H9 (cell line): ENCODE measurements around the gene SLC2A14. TPM values are rescaled to one million over a fixed set of nuclear protein-coding genes. Genes with fewer than 3 reads are reported as not detected.
"Not testable (repeated sequence)": the region's sequence is repeated elsewhere in the genome, so short reads cannot be mapped to it uniquely, and the experiment has no call there.

ENCODE experiments used
- DNase-seq: peaks from one replicate; pipeline ENCODE4 v3.0.0-alpha.2; 2017
- H2AFZ ChIP-seq: one replicate; pipeline ENCODE4 v1.6.1; 2013; ENCODE audit warnings: mild to moderate bottlenecking, low read length, control low read depth, moderate library complexity
- H2AK5ac ChIP-seq: 2 replicates; pipeline ENCODE4 v1.6.1; 2013; ENCODE audit warnings: low read length, control low read depth, mixed read lengths; ENCODE audit not compliant: insufficient read length
- H2BK120ac ChIP-seq: one replicate; pipeline ENCODE4 v1.6.1; 2013; ENCODE audit warnings: low read depth, mild to moderate bottlenecking, low read length, control low read depth, inconsistent platforms; ENCODE audit not compliant: poor library complexity, severe bottlenecking
- H2BK12ac ChIP-seq: 2 replicates; pipeline ENCODE4 v1.6.1; 2013; ENCODE audit warnings: low read length, control low read depth, mixed read lengths, low read depth; ENCODE audit not compliant: insufficient read length
- H2BK15ac ChIP-seq: 2 replicates; pipeline ENCODE4 v1.6.1; 2013; ENCODE audit warnings: low read depth, low read length, control low read depth
- H2BK20ac ChIP-seq: one replicate; pipeline ENCODE4 v1.6.1; 2013; ENCODE audit warnings: low read depth, mild to moderate bottlenecking, low read length, control low read depth, inconsistent platforms; ENCODE audit not compliant: poor library complexity, severe bottlenecking
- H2BK5ac ChIP-seq: 2 replicates; pipeline ENCODE4 v1.6.1; 2013; ENCODE audit warnings: low read length, control low read depth, mixed read lengths; ENCODE audit not compliant: insufficient read length
- H3K14ac ChIP-seq: 2 replicates; pipeline ENCODE4 v1.6.1; 2013; ENCODE audit warnings: low read length, control low read depth; ENCODE audit not compliant: insufficient read depth
- H3K18ac ChIP-seq: 2 replicates; pipeline ENCODE4 v1.6.1; 2013; ENCODE audit warnings: low read depth, mild to moderate bottlenecking, mixed read lengths, low read length, control low read depth; ENCODE audit not compliant: insufficient read length
- H3K23ac ChIP-seq: 2 replicates; pipeline ENCODE4 v1.6.1; 2013; ENCODE audit warnings: low read length, control low read depth, mixed read lengths, low read depth; ENCODE audit not compliant: insufficient read length
- H3K23me2 ChIP-seq: 2 replicates; pipeline ENCODE4 v1.6.1; 2013; ENCODE audit warnings: low read depth, mild to moderate bottlenecking, mixed read lengths, low read length, control low read depth; ENCODE audit not compliant: insufficient read length, poor library complexity, severe bottlenecking
- H3K27ac ChIP-seq: 2 replicates; pipeline ENCODE4 v1.5.1; 2013; ENCODE audit warnings: low read length, control low read depth, mixed read lengths, low read depth; ENCODE audit not compliant: insufficient read length
- H3K27me3 ChIP-seq: 2 replicates; pipeline ENCODE4 v1.6.1; 2013; ENCODE audit warnings: low read length, control low read depth, inconsistent platforms; ENCODE audit not compliant: insufficient read depth
- H3K4ac ChIP-seq: 2 replicates; pipeline ENCODE4 v1.6.1; 2013; ENCODE audit warnings: low read depth, mild to moderate bottlenecking, control low read depth, inconsistent platforms, low read length, moderate library complexity
- H3K4me1 ChIP-seq: 2 replicates; pipeline ENCODE4 v1.6.1; 2013; ENCODE audit warnings: low read length, control low read depth, inconsistent platforms; ENCODE audit not compliant: insufficient read depth
- H3K4me2 ChIP-seq: 2 replicates; pipeline ENCODE4 v1.6.1; 2013; ENCODE audit warnings: low read length, control low read depth, mixed read lengths; ENCODE audit not compliant: insufficient read length, insufficient read depth
- H3K56ac ChIP-seq: 2 replicates; pipeline ENCODE4 v1.6.1; 2013; ENCODE audit warnings: low read depth, mild to moderate bottlenecking, mixed read lengths, low read length, control low read depth; ENCODE audit not compliant: insufficient read length
- H3K79me1 ChIP-seq: 2 replicates; pipeline ENCODE4 v1.6.1; 2013; ENCODE audit warnings: low read depth, mild to moderate bottlenecking, moderate library complexity, low read length, control low read depth, inconsistent platforms; ENCODE audit not compliant: insufficient read depth, poor library complexity, severe bottlenecking
- H3K79me2 ChIP-seq: 2 replicates; pipeline ENCODE4 v1.6.1; 2013; ENCODE audit warnings: low read length, control low read depth, inconsistent platforms; ENCODE audit not compliant: insufficient read depth
- H3K9ac ChIP-seq: 2 replicates; pipeline ENCODE4 v1.6.1; 2013; ENCODE audit warnings: low read length, control low read depth, mixed read lengths; ENCODE audit not compliant: insufficient read length; ENCODE audit errors: extremely low read depth
- H3K9me3 ChIP-seq: one replicate; pipeline ENCODE4 v1.6.1; 2013; ENCODE audit warnings: low read depth, low read length, inconsistent platforms; ENCODE audit not compliant: control insufficient read depth
- H3T11ph ChIP-seq: one replicate; pipeline ENCODE4 v1.6.1; 2013; ENCODE audit warnings: mild to moderate bottlenecking, low read length, control low read depth, inconsistent platforms
- H4K20me1 ChIP-seq: one replicate; pipeline ENCODE4 v1.6.1; 2013; ENCODE audit not compliant: control insufficient read depth, insufficient read length, insufficient read depth
- H4K5ac ChIP-seq: 2 replicates; pipeline ENCODE4 v1.6.1; 2013; ENCODE audit warnings: low read depth, mild to moderate bottlenecking, mixed read lengths, low read length, control low read depth; ENCODE audit not compliant: insufficient read length
- H4K8ac ChIP-seq: replicated peaks from 2 replicates; pipeline ENCODE4 v1.6.1; 2013; ENCODE audit warnings: low read length, control low read depth, mixed read lengths, low read depth; ENCODE audit not compliant: insufficient read length
- H4K91ac ChIP-seq: 2 replicates; pipeline ENCODE4 v1.6.1; 2013; ENCODE audit warnings: low read depth, mild to moderate bottlenecking, moderate library complexity, mixed read lengths, low read length, control low read depth; ENCODE audit not compliant: insufficient read length
- H3K27ac Mint-ChIP-seq, 3 experiments: 2 replicates in 2 of 3; 3 replicates in 1 of 3; pipeline ENCODE4 v1.8.0; 2020 to 2021; ENCODE audit warnings: mixed read lengths in 3 of 3, mild to moderate bottlenecking in 1 of 3, moderate library complexity in 1 of 3
- H3K27me3 Mint-ChIP-seq: 2 replicates; pipeline ENCODE4 v1.8.0; 2021; ENCODE audit warnings: low read depth, mild to moderate bottlenecking, moderate library complexity, mixed read lengths
- H3K36me3 Mint-ChIP-seq, 3 experiments: 2 replicates in 2 of 3; 3 replicates in 1 of 3; pipeline ENCODE4 v1.8.0; 2020 to 2021; ENCODE audit warnings: low read depth in 3 of 3, mixed read lengths in 3 of 3; ENCODE audit not compliant: insufficient read depth in 1 of 3
- H3K4me1 Mint-ChIP-seq, 2 experiments: 2 replicates each; pipeline ENCODE4 v1.8.0; 2020; ENCODE audit warnings: mixed read lengths in 2 of 2
- H3K4me3 Mint-ChIP-seq, 2 experiments: 2 replicates in 1 of 2; 3 replicates in 1 of 2; pipeline ENCODE4 v1.8.0; 2020 to 2021; ENCODE audit warnings: mild to moderate bottlenecking in 2 of 2, mixed read lengths in 2 of 2, moderate library complexity in 1 of 2
- H3K9me3 Mint-ChIP-seq, 2 experiments: 2 replicates in 1 of 2; 3 replicates in 1 of 2; pipeline ENCODE4 v1.8.0; 2020; ENCODE audit warnings: mild to moderate bottlenecking in 2 of 2, mixed read lengths in 2 of 2, moderate library complexity in 1 of 2
- WGBS: extraction: QIAGEN DNeasy Blood & Tissue Kit; methylation state at CpG from one replicate; pipeline ENCODE4 v1.1.7; 2013; ENCODE audit warnings: missing lambda C conversion rate, low lambda C conversion rate, mixed read lengths; ENCODE audit not compliant: insufficient read length; ENCODE audit errors: extremely low coverage; 5-methylcytosine and 5-hydroxymethylcytosine counted together
- total RNA-seq: library from RNA; stranded (reverse); gene quantifications from 2 replicates; pipeline ENCODE4 v1.2.1, GENCODE V29; 2021

Gene SLC2A14
- total RNA-seq, 1 experiment from 2014 or later = 19.1 TPM

DNA sequence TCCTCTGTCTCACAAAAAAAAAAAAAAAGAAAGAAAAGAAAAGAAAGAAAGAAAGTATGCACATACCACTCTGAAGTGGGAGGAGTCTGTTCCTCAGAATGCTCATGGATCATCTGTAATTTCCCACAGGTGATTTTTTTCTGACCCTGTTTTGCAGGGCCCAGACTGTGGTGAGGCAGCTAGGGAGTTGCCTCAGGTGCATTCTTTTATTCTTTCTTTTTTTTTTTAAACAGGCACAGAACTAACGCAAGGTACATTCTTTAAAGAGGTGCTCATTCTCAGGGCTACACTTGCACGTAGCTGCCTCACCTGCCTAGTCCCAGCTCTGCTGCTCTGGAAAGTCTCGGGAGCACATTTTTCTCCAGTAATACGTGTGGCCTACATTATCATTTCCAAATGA is 47.0 kb downstream of the SLC2A14 start:
- not testable (repeated sequence) for DNase-seq, H3K79me2 ChIP-seq, H3K27me3 ChIP-seq, H3K9me3 ChIP-seq, H3K4me1 ChIP-seq, H3K4me3 Mint-ChIP-seq, H3K4me2 ChIP-seq, H4K20me1 ChIP-seq, H3K4me1 Mint-ChIP-seq, H3K27ac ChIP-seq, H3K18ac ChIP-seq, H3K9me3 Mint-ChIP-seq, H4K8ac ChIP-seq, H2AFZ ChIP-seq, H2BK5ac ChIP-seq, H3K14ac ChIP-seq, H3T11ph ChIP-seq, H3K56ac ChIP-seq, H3K36me3 Mint-ChIP-seq, H3K9ac ChIP-seq, H2BK20ac ChIP-seq, H4K91ac ChIP-seq, H3K23ac ChIP-seq, H4K5ac ChIP-seq, H2BK15ac ChIP-seq, H3K4ac ChIP-seq, H3K79me1 ChIP-seq, H2AK5ac ChIP-seq, H3K27me3 Mint-ChIP-seq, H2BK120ac ChIP-seq, H3K23me2 ChIP-seq, H2BK12ac ChIP-seq
- H3K27ac Mint-ChIP-seq = peak overlapping the region in 1 of 3 experiments; percentile 76; a peak in 1 of 7 replicates
- WGBS = no CpG with 5 or more reads among the region's 4 CpGs
